ENCODE data around the gene POTEI.
"Not testable (repeated sequence)": the region's sequence is repeated elsewhere in the genome, so short reads cannot be mapped to it uniquely, and the experiment has no call there.

- TF ChIP-seq POLR2A (IDR thresholded peaks at IDR 0.05; ENCODE audit: low read depth); POLR2AphosphoS5 (IDR thresholded peaks at IDR 0.05); EP300 (IDR thresholded peaks at IDR 0.05): not testable (repeated sequence)
- TF ChIP-seq, protein P1, sequence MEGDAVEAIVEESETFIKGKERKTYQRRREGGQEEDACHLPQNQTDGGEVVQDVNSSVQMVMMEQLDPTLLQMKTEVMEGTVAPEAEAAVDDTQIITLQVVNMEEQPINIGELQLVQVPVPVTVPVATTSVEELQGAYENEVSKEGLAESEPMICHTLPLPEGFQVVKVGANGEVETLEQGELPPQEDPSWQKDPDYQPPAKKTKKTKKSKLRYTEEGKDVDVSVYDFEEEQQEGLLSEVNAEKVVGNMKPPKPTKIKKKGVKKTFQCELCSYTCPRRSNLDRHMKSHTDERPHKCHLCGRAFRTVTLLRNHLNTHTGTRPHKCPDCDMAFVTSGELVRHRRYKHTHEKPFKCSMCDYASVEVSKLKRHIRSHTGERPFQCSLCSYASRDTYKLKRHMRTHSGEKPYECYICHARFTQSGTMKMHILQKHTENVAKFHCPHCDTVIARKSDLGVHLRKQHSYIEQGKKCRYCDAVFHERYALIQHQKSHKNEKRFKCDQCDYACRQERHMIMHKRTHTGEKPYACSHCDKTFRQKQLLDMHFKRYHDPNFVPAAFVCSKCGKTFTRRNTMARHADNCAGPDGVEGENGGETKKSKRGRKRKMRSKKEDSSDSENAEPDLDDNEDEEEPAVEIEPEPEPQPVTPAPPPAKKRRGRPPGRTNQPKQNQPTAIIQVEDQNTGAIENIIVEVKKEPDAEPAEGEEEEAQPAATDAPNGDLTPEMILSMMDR (IDR thresholded peaks at IDR 0.05), result not testable (repeated sequence)
These were observed 21.1 kb upstream of the POTEI start for GRCh38 chr2:130530212-130530611.
